GM19351 (cell line): ENCODE data around the gene S100A13.
"Not testable (repeated sequence)": the region's sequence is repeated elsewhere in the genome, so short reads cannot be mapped to it uniquely, and the experiment has no call there.

ENCODE experiments used
- ATAC-seq: cut with Tn5 transposase; IDR thresholded peaks from one replicate; pipeline ENCODE4 v1.9.1; 2021; ENCODE audit warnings: mild to moderate bottlenecking, moderate library complexity; ENCODE audit not compliant: unreplicated experiment

Gene S100A13

GRCh38 chr1:153608742-153609584, 18.3 kb downstream of the S100A13 start:
- no peak for ATAC-seq

- ATAC-seq = no peak
These were observed 19.1 kb downstream of the S100A13 start for GRCh38 chr1:153608089-153608682.

- ATAC-seq = no peak
These were observed 19.9 kb downstream of the S100A13 start for GRCh38 chr1:153607381-153607780.

- no peak for ATAC-seq
These were observed 21.1 kb downstream of the S100A13 start for GRCh38 chr1:153606194-153606593.

GRCh38 chr1:153602749-153603148, 24.6 kb downstream of the S100A13 start:
- ATAC-seq = no peak

GRCh38 chr1:153599847-153600246, 27.5 kb downstream of the S100A13 start:
- ATAC-seq = no peak

- ATAC-seq = peak; percentile 96
These were observed 28.8 kb downstream of the S100A13 start for GRCh38 chr1:153598309-153599172.

- no peak for ATAC-seq
These were observed 30.1 kb downstream of the S100A13 start for GRCh38 chr1:153597206-153597605.

GRCh38 chr1:153592748-153593147, 34.6 kb downstream of the S100A13 start:
- ATAC-seq = no peak

GRCh38 chr1:153588482-153588881, 38.8 kb downstream of the S100A13 start:
- no peak for ATAC-seq

GRCh38 chr1:153588033-153588432, 39.3 kb downstream of the S100A13 start:
- ATAC-seq = not testable (repeated sequence)

GRCh38 chr1:153587314-153587713, 40.0 kb downstream of the S100A13 start:
- ATAC-seq = no peak

- no peak for ATAC-seq
These were observed 41.0 kb downstream of the S100A13 start for GRCh38 chr1:153586347-153586746.

- no peak for ATAC-seq
These were observed 42.3 kb downstream of the S100A13 start for GRCh38 chr1:153585006-153585405.

GRCh38 chr1:153583976-153584375, 43.3 kb downstream of the S100A13 start:
- ATAC-seq = no peak

- ATAC-seq = not testable (repeated sequence)
These were observed 43.8 kb downstream of the S100A13 start for GRCh38 chr1:153583514-153583913.

- not testable (repeated sequence) for ATAC-seq
These were observed 44.5 kb downstream of the S100A13 start for GRCh38 chr1:153582836-153583235.

GRCh38 chr1:153578936-153579335, 48.4 kb downstream of the S100A13 start:
- no peak for ATAC-seq

GRCh38 chr1:153578490-153578889, 48.8 kb downstream of the S100A13 start:
- no peak for ATAC-seq

- ATAC-seq = no peak
These were observed 49.7 kb downstream of the S100A13 start for GRCh38 chr1:153577624-153578051.

GRCh38 chr1:153577138-153577537, 50.2 kb downstream of the S100A13 start:
- ATAC-seq = no peak
